Breast epithelium (tissue), 3 donors: ENCODE measurements around the gene KLHDC2.

Source experiments
- POLR2A ChIP-seq: fragments of 450-650 bp; IDR thresholded peaks from one replicate; pipeline ENCODE4 v1.6.1; 2016; ENCODE audit warnings: antibody characterized with exemption, mild to moderate bottlenecking, moderate library complexity
- POLR2AphosphoS5 ChIP-seq, 3 donors: sonication (generic); formaldehyde crosslinking; IDR thresholded peaks; one replicate each; pipeline ENCODE4 v1.6.1; 2017; ENCODE audit warnings: antibody characterized with exemption in 3 of 3
- TF ChIP-seq, protein P1 (sequence below), 3 donors: fragments of 450-650 bp; IDR thresholded peaks; one replicate each; pipeline ENCODE4 v1.5.1; 2016 to 2017; ENCODE audit warnings: antibody characterized with exemption in 3 of 3, mild to moderate bottlenecking in 3 of 3, moderate library complexity in 3 of 3

DNA sequence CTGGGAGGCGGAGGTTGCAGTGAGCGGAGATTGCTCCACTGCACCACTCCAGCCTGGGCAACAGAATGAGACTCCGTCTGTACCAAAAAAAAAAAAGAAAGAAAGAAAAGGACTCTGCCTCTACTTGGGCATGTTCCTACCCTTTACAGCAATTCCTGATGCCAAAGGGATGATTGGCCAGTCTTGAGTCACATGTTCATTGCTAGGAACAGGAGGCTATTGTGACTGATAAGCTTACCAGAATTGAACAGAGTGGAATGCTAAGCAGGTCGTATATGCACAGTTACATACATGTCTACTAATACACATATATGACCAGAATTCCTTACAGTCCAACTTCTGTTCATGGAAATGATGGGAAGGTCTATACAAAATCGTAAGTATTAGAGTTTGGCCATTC, 40.8 kb upstream of the KLHDC2 start:
- TF ChIP-seq, protein P1, sequence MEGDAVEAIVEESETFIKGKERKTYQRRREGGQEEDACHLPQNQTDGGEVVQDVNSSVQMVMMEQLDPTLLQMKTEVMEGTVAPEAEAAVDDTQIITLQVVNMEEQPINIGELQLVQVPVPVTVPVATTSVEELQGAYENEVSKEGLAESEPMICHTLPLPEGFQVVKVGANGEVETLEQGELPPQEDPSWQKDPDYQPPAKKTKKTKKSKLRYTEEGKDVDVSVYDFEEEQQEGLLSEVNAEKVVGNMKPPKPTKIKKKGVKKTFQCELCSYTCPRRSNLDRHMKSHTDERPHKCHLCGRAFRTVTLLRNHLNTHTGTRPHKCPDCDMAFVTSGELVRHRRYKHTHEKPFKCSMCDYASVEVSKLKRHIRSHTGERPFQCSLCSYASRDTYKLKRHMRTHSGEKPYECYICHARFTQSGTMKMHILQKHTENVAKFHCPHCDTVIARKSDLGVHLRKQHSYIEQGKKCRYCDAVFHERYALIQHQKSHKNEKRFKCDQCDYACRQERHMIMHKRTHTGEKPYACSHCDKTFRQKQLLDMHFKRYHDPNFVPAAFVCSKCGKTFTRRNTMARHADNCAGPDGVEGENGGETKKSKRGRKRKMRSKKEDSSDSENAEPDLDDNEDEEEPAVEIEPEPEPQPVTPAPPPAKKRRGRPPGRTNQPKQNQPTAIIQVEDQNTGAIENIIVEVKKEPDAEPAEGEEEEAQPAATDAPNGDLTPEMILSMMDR (IDR thresholded peaks at IDR 0.05): no peak
- TF ChIP-seq POLR2A: no peak
- TF ChIP-seq POLR2AphosphoS5 (IDR thresholded peaks at IDR 0.05): no peak
